ENCODE data around the gene METTL13. TPM values are rescaled to one million over a fixed set of nuclear protein-coding genes. Genes with fewer than 3 reads are reported as not detected.

The METTL13 gene
- total and polyA plus RNA-seq, 9 of the 15 experiments (the other 6 are each of a cell fraction or from before 2014, with no cell fraction given) = 18.9 to 78.9 (median 54.9) TPM

DNA sequence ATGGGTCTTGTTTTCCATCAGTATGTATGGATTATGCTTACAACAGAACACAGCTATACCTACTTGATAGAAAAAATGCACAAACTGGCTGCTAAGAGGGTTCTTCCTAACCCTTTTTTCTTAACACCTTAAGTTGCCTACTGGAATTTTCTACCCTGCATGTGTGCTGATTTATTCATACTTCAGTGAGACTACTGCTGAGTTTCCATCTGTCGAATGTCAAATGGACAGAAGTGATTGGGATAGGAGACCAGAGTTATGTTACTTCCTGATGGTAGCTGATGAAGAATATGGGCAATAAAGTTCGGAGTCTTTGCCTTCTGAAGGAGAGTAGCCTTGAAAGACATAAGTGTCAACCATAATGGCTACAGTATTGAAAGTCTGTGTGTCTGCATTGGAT is 53.4 kb downstream of the METTL13 start:
- ChIA-PET CTCF (ENCODE audit: low intra/inter-chr PET ratio) (no interaction called here), POLR2A (no interaction called here)
- Histone ChIP-seq H3K79me2 (ENCODE audit: control insufficient read depth, insufficient read depth, low read length) (no peaks in the 10 kb centered on the region), H3K4me3 (no peak overlapping the region), H3K9me1 (ENCODE audit: control insufficient read depth, insufficient read depth, low read length) (no peaks in the 10 kb centered on the region), H4K20me1 (replicated peaks; ENCODE audit: control insufficient read depth, insufficient read depth, low read length) (no peaks in the 10 kb centered on the region), H3K36me3 (ENCODE audit: control insufficient read depth, insufficient read depth, low read length) (no peaks in the 10 kb centered on the region), H3K4me2 (ENCODE audit: insufficient read depth, low read length) (no peak overlapping the region), H3K27ac (ENCODE audit: extremely low read depth, low read depth, low read length) (no peak overlapping the region), H3K27me3 (ENCODE audit: control insufficient read depth in 2 of 2, insufficient read depth in 2 of 2, low read length in 2 of 2) (peaks cover 0 to 3% of the 10 kb centered on the region in 2 experiments; a peak in 3 of 5 replicates), H3K9ac (ENCODE audit: insufficient read depth in 1 of 2, low read depth in 2 of 2, low read length in 2 of 2) (no peak overlapping the region), H3K9me3 (replicated peaks; ENCODE audit: control insufficient read depth, insufficient read depth, low read depth, low read length) (no peaks in the 10 kb centered on the region), H3K4me1 (replicated peaks in 1 of 2; ENCODE audit: control insufficient read depth in 2 of 2, insufficient read depth in 2 of 2, low read length in 2 of 2) (no peaks in the 10 kb centered on the region), H2AFZ (ENCODE audit: low read depth, low read length) (no peak overlapping the region)
- no peak for ATAC-seq
- FAIRE-seq = no peak
- BruUV-seq (replicated peaks) = no TSS peak
- in situ Hi-C loops (cut with MboI) = no loop called here
- DNase-seq (ENCODE audit: extremely low read depth in 1 of 4, low spot score in 3 of 4) = no peak
- 0% methylated on average over 2 of the region's 2 CpGs for WGBS (ENCODE audit: insufficient coverage, low coverage, missing lambda C conversion rate)
- TF ChIP-seq, protein P1, sequence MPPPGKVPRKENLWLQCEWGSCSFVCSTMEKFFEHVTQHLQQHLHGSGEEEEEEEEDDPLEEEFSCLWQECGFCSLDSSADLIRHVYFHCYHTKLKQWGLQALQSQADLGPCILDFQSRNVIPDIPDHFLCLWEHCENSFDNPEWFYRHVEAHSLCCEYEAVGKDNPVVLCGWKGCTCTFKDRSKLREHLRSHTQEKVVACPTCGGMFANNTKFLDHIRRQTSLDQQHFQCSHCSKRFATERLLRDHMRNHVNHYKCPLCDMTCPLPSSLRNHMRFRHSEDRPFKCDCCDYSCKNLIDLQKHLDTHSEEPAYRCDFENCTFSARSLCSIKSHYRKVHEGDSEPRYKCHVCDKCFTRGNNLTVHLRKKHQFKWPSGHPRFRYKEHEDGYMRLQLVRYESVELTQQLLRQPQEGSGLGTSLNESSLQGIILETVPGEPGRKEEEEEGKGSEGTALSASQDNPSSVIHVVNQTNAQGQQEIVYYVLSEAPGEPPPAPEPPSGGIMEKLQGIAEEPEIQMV (tag; conservative IDR thresholded peaks at IDR 0.05; ENCODE audit: low read depth) = no peak
- intact Hi-C loops (cut with micrococcal nuclease) = no loop called here

DNA sequence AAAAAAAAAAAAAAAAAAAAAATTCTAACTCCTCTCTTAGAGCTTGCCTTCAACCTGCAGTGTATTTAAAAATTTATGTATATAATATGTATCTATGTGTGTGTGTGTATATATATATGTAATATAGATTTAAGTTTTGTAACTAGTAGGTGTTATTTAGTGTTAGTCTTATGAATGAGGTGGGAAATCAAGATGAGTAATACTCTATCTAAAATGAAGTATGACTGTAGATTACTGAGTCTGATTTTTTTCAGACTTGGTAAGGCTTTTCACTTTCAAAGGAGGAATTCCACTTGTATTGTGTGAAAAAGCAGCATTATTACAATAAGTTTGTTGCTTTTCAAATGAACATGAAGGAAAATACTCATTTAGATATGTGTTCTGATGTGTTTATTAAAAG is 54.4 kb downstream of the METTL13 start:
- no peak overlapping the region for H3K9ac ChIP-seq (ENCODE audit: insufficient read depth in 1 of 2, low read depth in 2 of 2, low read length in 2 of 2)
- FAIRE-seq (no peak), ATAC-seq (no peak), DNase-seq (ENCODE audit: extremely low read depth in 1 of 4, low spot score in 3 of 4) (no peak)
- no peak overlapping the region for H3K4me2 ChIP-seq (ENCODE audit: insufficient read depth, low read length)
- H3K4me1 ChIP-seq (replicated peaks in 1 of 2; ENCODE audit: control insufficient read depth in 2 of 2, insufficient read depth in 2 of 2, low read length in 2 of 2) = peaks cover 0 to 2% of the 10 kb centered on the region in 2 experiments; a peak in 3 of 5 replicates
- H3K27me3 ChIP-seq (ENCODE audit: control insufficient read depth in 2 of 2, insufficient read depth in 2 of 2, low read length in 2 of 2) = peaks cover 0 to 3% of the 10 kb centered on the region in 2 experiments; a peak in 3 of 5 replicates
- H3K4me3 ChIP-seq = no peak overlapping the region
- intact Hi-C loops (cut with micrococcal nuclease) (no loop called here), in situ Hi-C loops (cut with MboI) (no loop called here)
- H3K79me2 ChIP-seq (ENCODE audit: control insufficient read depth, insufficient read depth, low read length) = no peaks in the 10 kb centered on the region
- H3K9me3 ChIP-seq (replicated peaks; ENCODE audit: control insufficient read depth, insufficient read depth, low read depth, low read length) = no peaks in the 10 kb centered on the region
- POLR2A ChIA-PET = no interaction called here
- no peak overlapping the region for H2AFZ ChIP-seq (ENCODE audit: low read depth, low read length)
- CTCF ChIA-PET (ENCODE audit: low intra/inter-chr PET ratio) = no interaction called here
- H4K20me1 ChIP-seq (replicated peaks; ENCODE audit: control insufficient read depth, insufficient read depth, low read length) = no peaks in the 10 kb centered on the region
- H3K36me3 ChIP-seq (ENCODE audit: control insufficient read depth, insufficient read depth, low read length) = no peaks in the 10 kb centered on the region
- BruUV-seq (replicated peaks) = no TSS peak
- no peak overlapping the region for H3K27ac ChIP-seq (ENCODE audit: extremely low read depth, low read depth, low read length)
- no peaks in the 10 kb centered on the region for H3K9me1 ChIP-seq (ENCODE audit: control insufficient read depth, insufficient read depth, low read length)
- TF ChIP-seq ZNF444 (CRISPR knock-in tag; IDR thresholded peaks at IDR 0.05) = no peak
- TF ChIP-seq, protein P2, sequence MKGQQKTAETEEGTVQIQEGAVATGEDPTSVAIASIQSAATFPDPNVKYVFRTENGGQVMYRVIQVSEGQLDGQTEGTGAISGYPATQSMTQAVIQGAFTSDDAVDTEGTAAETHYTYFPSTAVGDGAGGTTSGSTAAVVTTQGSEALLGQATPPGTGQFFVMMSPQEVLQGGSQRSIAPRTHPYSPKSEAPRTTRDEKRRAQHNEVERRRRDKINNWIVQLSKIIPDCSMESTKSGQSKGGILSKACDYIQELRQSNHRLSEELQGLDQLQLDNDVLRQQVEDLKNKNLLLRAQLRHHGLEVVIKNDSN (CRISPR knock-in tag; IDR thresholded peaks at IDR 0.05) = no peak
- TF ChIP-seq, protein P3, sequence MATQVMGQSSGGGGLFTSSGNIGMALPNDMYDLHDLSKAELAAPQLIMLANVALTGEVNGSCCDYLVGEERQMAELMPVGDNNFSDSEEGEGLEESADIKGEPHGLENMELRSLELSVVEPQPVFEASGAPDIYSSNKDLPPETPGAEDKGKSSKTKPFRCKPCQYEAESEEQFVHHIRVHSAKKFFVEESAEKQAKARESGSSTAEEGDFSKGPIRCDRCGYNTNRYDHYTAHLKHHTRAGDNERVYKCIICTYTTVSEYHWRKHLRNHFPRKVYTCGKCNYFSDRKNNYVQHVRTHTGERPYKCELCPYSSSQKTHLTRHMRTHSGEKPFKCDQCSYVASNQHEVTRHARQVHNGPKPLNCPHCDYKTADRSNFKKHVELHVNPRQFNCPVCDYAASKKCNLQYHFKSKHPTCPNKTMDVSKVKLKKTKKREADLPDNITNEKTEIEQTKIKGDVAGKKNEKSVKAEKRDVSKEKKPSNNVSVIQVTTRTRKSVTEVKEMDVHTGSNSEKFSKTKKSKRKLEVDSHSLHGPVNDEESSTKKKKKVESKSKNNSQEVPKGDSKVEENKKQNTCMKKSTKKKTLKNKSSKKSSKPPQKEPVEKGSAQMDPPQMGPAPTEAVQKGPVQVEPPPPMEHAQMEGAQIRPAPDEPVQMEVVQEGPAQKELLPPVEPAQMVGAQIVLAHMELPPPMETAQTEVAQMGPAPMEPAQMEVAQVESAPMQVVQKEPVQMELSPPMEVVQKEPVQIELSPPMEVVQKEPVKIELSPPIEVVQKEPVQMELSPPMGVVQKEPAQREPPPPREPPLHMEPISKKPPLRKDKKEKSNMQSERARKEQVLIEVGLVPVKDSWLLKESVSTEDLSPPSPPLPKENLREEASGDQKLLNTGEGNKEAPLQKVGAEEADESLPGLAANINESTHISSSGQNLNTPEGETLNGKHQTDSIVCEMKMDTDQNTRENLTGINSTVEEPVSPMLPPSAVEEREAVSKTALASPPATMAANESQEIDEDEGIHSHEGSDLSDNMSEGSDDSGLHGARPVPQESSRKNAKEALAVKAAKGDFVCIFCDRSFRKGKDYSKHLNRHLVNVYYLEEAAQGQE (IDR thresholded peaks at IDR 0.05; ENCODE audit: borderline replicate concordance) = no peak
- TF ChIP-seq, protein P3 (CRISPR knock-in tag; IDR thresholded peaks at IDR 0.05; ENCODE audit: low read depth) = no peak
